CD4-positive, alpha-beta T cell (primary cell): ENCODE results near the gene TNS1. TPM values are rescaled to one million over a fixed set of nuclear protein-coding genes. Genes with fewer than 3 reads are reported as not detected.
A peak's percentile ranks its signal among the peaks of the same experiment; 100 is the strongest.

Source experiments
- ATAC-seq: fragments of 200-7000 bp; cut with Tn5 transposase; one replicate; pipeline ENCODE4 v1.10.0; 2022; ENCODE audit warnings: mild to moderate bottlenecking; ENCODE audit not compliant: poor library complexity
- CTCF ChIA-PET: fragments of 350-600 bp; sonication (Branson Sonifier 250); formaldehyde crosslinking; loops from one replicate; lab custom pipeline; 2021; ENCODE audit warnings: antibody characterized with exemption, inconsistent platforms; lab: Charles Lee
- POLR2A ChIA-PET: fragments of 350-600 bp; sonication (Branson Sonifier 250); formaldehyde crosslinking; loops from one replicate; lab custom pipeline; 2021; ENCODE audit warnings: antibody characterized with exemption, inconsistent platforms; lab: Charles Lee
- DNase-seq, 14 experiments: peaks; one replicate each; pipeline ENCODE4 v3.0.0-alpha.2; 2013 to 2020; ENCODE audit warnings: mixed read lengths in 2 of 14
- H3K27ac ChIP-seq, 2 donors: one replicate each; pipeline versions ENCODE4 v1.5.1 to v1.7.0; 2013; ENCODE audit warnings: low read length in 2 of 2, low read depth in 1 of 2, mild to moderate bottlenecking in 1 of 2
- H3K27me3 ChIP-seq, 2 experiments: 1 replicate in 1 of 2; 2 replicates in 1 of 2; pipeline versions ENCODE4 v1.6.1 to v1.7.0; 2013; ENCODE audit warnings: low read length in 2 of 2, control low read depth in 1 of 2, mild to moderate bottlenecking in 1 of 2, moderate library complexity in 1 of 2; ENCODE audit not compliant: insufficient read depth in 2 of 2, control insufficient read depth in 1 of 2
- H3K36me3 ChIP-seq: one replicate; pipeline ENCODE4 v1.6.1; 2013; ENCODE audit warnings: low read length, control low read depth; ENCODE audit not compliant: insufficient read depth
- H3K4me1 ChIP-seq: one replicate; pipeline ENCODE4 v1.6.1; 2013; ENCODE audit warnings: low read length, control low read depth; ENCODE audit not compliant: insufficient read depth
- H3K4me3 ChIP-seq: one replicate; pipeline ENCODE4 v1.5.1; 2013; ENCODE audit warnings: mild to moderate bottlenecking, low read length, moderate library complexity
- H3K9me3 ChIP-seq, 2 experiments: 1 replicate in 1 of 2; 2 replicates in 1 of 2; pipeline versions ENCODE4 v1.6.1 to v1.7.0; 2013; ENCODE audit warnings: low read length in 2 of 2, mild to moderate bottlenecking in 2 of 2, control low read depth in 1 of 2, moderate library complexity in 1 of 2; ENCODE audit not compliant: control insufficient read depth in 1 of 2, insufficient read depth in 1 of 2
- H3K27ac Mint-ChIP-seq: one replicate; pipeline ENCODE4 v1.8.0; 2020; ENCODE audit warnings: mixed read lengths
- H3K27me3 Mint-ChIP-seq: one replicate; pipeline ENCODE4 v1.8.0; 2021; ENCODE audit warnings: mixed read lengths
- H3K36me3 Mint-ChIP-seq: one replicate; pipeline ENCODE4 v1.8.0; 2021; ENCODE audit warnings: low read depth, mixed read lengths
- H3K4me1 Mint-ChIP-seq: one replicate; pipeline ENCODE4 v1.8.0; 2021; ENCODE audit warnings: low read depth, mixed read lengths
- H3K4me3 Mint-ChIP-seq: one replicate; pipeline ENCODE4 v1.8.0; 2020; ENCODE audit warnings: mild to moderate bottlenecking, mixed read lengths
- H3K9me3 Mint-ChIP-seq: one replicate; pipeline ENCODE4 v1.8.0; 2020; ENCODE audit warnings: mixed read lengths
- CTCF ChIP-seq: fragments of 200-600 bp; IDR thresholded peaks from one replicate; pipeline ENCODE4 v1.8.0; 2022; ENCODE audit warnings: antibody characterized with exemption, mild to moderate bottlenecking
- intact Hi-C, 2 experiments: fragments of 100-400 bp; cut with DNase I in 1 of 2; cut with micrococcal nuclease in 1 of 2; formaldehyde crosslinking; loops; one replicate each; pipeline versions ENCODE4 v1.15.1 to v1.9.0; 2023 to 2025; cut with DNase I, micrococcal nuclease
- total RNA-seq, 174 experiments: library from RNA in 2 of 174; stranded (reverse) in 2 of 174; gene quantifications; one replicate each; pipeline ENCODE4 v1.2.3 and lab custom pipeline; 2021 to 2026

Gene TNS1
- total RNA-seq, 2 experiments from 2014 or later: 0.25 to 0.34 TPM

DNA sequence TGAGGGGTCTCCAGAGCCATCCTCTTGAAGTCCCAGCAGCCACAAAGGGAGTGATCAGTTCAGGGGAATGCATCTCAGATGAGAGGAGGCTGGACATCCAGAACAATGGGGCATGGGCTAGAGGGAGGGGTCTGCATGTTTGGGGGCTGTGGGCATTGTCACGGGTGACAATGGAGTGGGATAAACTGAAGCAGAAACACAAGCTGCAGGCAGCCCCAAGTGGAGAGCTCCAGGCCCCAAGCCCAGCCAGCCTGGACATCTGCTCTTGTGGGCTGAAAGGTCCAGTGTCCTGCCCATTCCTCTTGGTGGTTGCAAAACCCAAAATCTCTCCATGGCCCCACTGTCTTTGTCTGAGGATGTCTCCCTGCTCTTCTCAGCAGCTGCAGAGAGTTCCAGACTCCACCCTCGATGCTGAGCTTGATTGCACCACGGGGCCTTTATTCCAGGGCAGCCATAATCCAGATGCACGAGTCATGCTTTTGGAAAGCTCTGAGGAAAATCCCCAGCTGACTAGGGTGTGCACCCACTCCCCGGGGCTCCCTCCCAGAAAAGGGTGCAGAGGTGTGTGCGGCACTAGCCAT, 149.4 kb downstream of the TNS1 start:
- peaks cover 5% of the 10 kb centered on the region for H3K27me3 Mint-ChIP-seq

DNA sequence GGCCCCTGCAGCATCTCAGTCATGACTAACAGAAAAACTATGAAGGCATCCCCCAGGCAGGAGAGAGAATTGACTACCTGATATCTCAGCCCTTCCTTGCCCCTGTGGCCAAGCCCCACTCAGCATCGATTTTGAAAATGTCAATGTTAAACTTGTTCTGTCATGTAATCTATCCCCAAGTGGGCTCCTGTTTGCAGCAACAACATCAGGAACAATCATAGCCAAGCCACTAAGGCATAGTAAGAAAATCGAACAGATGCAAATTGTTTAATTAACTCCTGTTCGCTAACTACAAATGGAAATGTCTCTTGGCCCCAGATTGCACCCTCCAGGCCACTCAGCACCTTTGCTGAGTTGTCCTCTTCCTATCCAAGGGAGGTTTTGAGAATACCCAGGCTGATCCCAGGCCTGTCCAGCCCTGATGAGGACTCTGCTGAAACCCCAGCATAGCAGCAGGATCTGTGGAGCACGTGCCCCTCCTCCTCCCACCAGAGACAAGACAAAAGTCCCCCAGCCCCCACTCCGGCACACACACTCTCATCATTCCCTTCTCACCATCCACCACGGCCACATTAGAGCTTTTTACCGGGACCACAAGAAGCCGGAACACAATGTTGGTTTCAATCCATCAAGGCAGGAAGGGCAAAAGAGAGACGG, 150.1 kb downstream of the TNS1 start:
- CTCF ChIA-PET: no interaction called here
- DNase-seq: no peak
- intact Hi-C loops: no loop called here
- H3K27me3 Mint-ChIP-seq: peaks cover 5% of the 10 kb centered on the region
- Histone ChIP-seq H3K4me3 (no peak overlapping the region), H3K27ac (no peak overlapping the region), H3K4me1 (no peaks in the 10 kb centered on the region), H3K9me3 (peaks cover 0 to 7% of the 10 kb centered on the region in 2 experiments), H3K36me3 (no peaks in the 10 kb centered on the region), H3K27me3 (peaks cover 0 to 2% of the 10 kb centered on the region in 2 experiments)
- POLR2A ChIA-PET: no interaction called here
- H3K4me3 Mint-ChIP-seq: no peak overlapping the region
- no peak for ATAC-seq
- no peaks in the 10 kb centered on the region for H3K9me3 Mint-ChIP-seq
- no peak overlapping the region for H3K27ac Mint-ChIP-seq
- H3K4me1 Mint-ChIP-seq: no peaks in the 10 kb centered on the region
- no peak for TF ChIP-seq CTCF
- H3K36me3 Mint-ChIP-seq: no peaks in the 10 kb centered on the region

More for the DNA sequence above, 149.4 kb downstream of the TNS1 start:
- ATAC-seq (no peak), DNase-seq (no peak)
- no peaks in the 10 kb centered on the region for H3K4me1 Mint-ChIP-seq
- intact Hi-C loops: no loop called here
- Histone ChIP-seq H3K4me1 (no peaks in the 10 kb centered on the region), H3K27ac (no peak overlapping the region), H3K9me3 (peaks cover 0 to under 1% of the 10 kb centered on the region in 2 experiments), H3K36me3 (no peaks in the 10 kb centered on the region), H3K27me3 (peaks cover 0 to 2% of the 10 kb centered on the region in 2 experiments), H3K4me3 (no peak overlapping the region)
- H3K4me3 Mint-ChIP-seq: no peak overlapping the region
- H3K27ac Mint-ChIP-seq: no peak overlapping the region
- CTCF ChIA-PET: no interaction called here
- POLR2A ChIA-PET: no interaction called here
- H3K9me3 Mint-ChIP-seq: no peaks in the 10 kb centered on the region
- TF ChIP-seq CTCF: no peak
- H3K36me3 Mint-ChIP-seq: no peaks in the 10 kb centered on the region

GRCh38 chr2:217851191-217852020, 151.4 kb downstream of the TNS1 start:
- ATAC-seq: no peak
- peaks cover 0 to 2% of the 10 kb centered on the region in 2 experiments for H3K27me3 ChIP-seq
- Mint-ChIP-seq H3K27ac (no peak overlapping the region), H3K9me3 (no peaks in the 10 kb centered on the region), H3K27me3 (peaks cover 5% of the 10 kb centered on the region), H3K36me3 (no peaks in the 10 kb centered on the region), H3K4me3 (no peak overlapping the region), H3K4me1 (no peaks in the 10 kb centered on the region)
- ChIA-PET CTCF (no interaction called here), POLR2A (no interaction called here)
- no peaks in the 10 kb centered on the region for H3K4me1 ChIP-seq
- TF ChIP-seq CTCF: no peak
- no peaks in the 10 kb centered on the region for H3K36me3 ChIP-seq
- H3K27ac ChIP-seq: no peak overlapping the region
- no peak overlapping the region for H3K4me3 ChIP-seq
- H3K9me3 ChIP-seq: peaks cover 0 to 12% of the 10 kb centered on the region in 2 experiments
- peak in 3 of 14 experiments; percentile 4 to 33 (median 17) for DNase-seq
- intact Hi-C loops: no loop called here
